Measurements from ENCODE around the gene GOLGA6A.

DNA sequence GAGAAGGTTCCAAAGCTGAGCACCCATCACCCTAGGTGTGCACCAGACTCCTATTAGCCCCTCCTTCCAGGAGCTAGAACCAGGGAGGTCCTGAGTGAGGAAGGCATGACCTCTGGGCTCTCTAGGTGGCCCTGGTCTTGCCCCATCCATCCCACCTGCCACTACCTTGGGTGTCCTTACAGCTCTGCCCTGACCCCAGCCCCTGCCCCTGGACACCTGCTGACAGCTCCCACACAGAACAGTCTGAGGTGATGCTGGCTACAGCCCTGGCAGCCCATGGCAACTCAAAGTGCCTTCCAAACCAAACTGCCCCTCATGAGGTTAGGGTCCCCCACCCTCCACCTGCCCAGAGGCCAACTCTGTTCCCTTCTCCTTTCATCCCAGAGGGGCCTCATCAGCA, 37.2 kb downstream of the GOLGA6A start:
- TF ChIP-seq, protein P1, sequence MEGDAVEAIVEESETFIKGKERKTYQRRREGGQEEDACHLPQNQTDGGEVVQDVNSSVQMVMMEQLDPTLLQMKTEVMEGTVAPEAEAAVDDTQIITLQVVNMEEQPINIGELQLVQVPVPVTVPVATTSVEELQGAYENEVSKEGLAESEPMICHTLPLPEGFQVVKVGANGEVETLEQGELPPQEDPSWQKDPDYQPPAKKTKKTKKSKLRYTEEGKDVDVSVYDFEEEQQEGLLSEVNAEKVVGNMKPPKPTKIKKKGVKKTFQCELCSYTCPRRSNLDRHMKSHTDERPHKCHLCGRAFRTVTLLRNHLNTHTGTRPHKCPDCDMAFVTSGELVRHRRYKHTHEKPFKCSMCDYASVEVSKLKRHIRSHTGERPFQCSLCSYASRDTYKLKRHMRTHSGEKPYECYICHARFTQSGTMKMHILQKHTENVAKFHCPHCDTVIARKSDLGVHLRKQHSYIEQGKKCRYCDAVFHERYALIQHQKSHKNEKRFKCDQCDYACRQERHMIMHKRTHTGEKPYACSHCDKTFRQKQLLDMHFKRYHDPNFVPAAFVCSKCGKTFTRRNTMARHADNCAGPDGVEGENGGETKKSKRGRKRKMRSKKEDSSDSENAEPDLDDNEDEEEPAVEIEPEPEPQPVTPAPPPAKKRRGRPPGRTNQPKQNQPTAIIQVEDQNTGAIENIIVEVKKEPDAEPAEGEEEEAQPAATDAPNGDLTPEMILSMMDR (IDR thresholded peaks at IDR 0.05), result no peak
- no peak for TF ChIP-seq POLR2A (IDR thresholded peaks at IDR 0.05)
